Measurements from ENCODE around the gene MYO5B.

GRCh38 chr18:50009773-50010335 is 185.1 kb downstream of the MYO5B start:
- TF ChIP-seq, protein P1, sequence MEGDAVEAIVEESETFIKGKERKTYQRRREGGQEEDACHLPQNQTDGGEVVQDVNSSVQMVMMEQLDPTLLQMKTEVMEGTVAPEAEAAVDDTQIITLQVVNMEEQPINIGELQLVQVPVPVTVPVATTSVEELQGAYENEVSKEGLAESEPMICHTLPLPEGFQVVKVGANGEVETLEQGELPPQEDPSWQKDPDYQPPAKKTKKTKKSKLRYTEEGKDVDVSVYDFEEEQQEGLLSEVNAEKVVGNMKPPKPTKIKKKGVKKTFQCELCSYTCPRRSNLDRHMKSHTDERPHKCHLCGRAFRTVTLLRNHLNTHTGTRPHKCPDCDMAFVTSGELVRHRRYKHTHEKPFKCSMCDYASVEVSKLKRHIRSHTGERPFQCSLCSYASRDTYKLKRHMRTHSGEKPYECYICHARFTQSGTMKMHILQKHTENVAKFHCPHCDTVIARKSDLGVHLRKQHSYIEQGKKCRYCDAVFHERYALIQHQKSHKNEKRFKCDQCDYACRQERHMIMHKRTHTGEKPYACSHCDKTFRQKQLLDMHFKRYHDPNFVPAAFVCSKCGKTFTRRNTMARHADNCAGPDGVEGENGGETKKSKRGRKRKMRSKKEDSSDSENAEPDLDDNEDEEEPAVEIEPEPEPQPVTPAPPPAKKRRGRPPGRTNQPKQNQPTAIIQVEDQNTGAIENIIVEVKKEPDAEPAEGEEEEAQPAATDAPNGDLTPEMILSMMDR (IDR thresholded peaks at IDR 0.05; ENCODE audit: low read depth, low read length) = peak; percentile 53
- TF ChIP-seq POLR2A (IDR thresholded peaks at IDR 0.05; ENCODE audit: extremely low read depth, insufficient read length) (no peak), MYC (IDR thresholded peaks at IDR 0.05; ENCODE audit: low read depth, low read length) (no peak)
- TF ChIP-seq, protein P2, sequence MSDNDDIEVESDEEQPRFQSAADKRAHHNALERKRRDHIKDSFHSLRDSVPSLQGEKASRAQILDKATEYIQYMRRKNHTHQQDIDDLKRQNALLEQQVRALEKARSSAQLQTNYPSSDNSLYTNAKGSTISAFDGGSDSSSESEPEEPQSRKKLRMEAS (IDR thresholded peaks at IDR 0.05; ENCODE audit: low read depth, low read length) = no peak

Measured in NB4 (cell line).